SU-DHL-6 (cell line): Measurements from ENCODE around the gene GEMIN5.

ENCODE experiments used
- H2AFZ ChIP-seq: fragments of 200-600 bp; sonication (generic); 2 replicates; pipeline ENCODE4 v1.6.1; 2014; ENCODE audit warnings: low read depth, mild to moderate bottlenecking, moderate library complexity, mixed read lengths, antibody characterized with exemption, low read length; ENCODE audit not compliant: severe bottlenecking
- H3F3A ChIP-seq: fragments of 200-600 bp; shearing (Covaris generic); 2 replicates; pipeline ENCODE4 v1.6.0; 2016; ENCODE audit warnings: antibody characterized with exemption, mild to moderate bottlenecking; ENCODE audit not compliant: insufficient read depth
- H3K27ac ChIP-seq: fragments of 200-600 bp; sonication (generic); 2 replicates; pipeline ENCODE4 v1.5.1; 2016; ENCODE audit warnings: low read depth, mild to moderate bottlenecking, low read length, moderate library complexity, mixed read lengths
- H3K27me3 ChIP-seq: fragments of 200-600 bp; sonication (generic), shearing (Covaris generic); 2 replicates; pipeline ENCODE4 v1.6.0; 2014; ENCODE audit warnings: mild to moderate bottlenecking, low read length
- H3K36me3 ChIP-seq: fragments of 200-600 bp; sonication (generic); 2 replicates; pipeline ENCODE4 v1.6.1; 2014; ENCODE audit warnings: mild to moderate bottlenecking, low read length, mixed read lengths
- H3K4me2 ChIP-seq: fragments of 300-600, 200-600 bp; shearing (Covaris generic), sonication (generic); 2 replicates; pipeline ENCODE4 v1.6.0; 2014; ENCODE audit warnings: low read length, low read depth, mild to moderate bottlenecking; ENCODE audit not compliant: poor library complexity, severe bottlenecking
- H3K4me3 ChIP-seq: fragments of 200-600 bp; sonication (generic); 2 replicates; pipeline ENCODE4 v1.5.1; 2014; ENCODE audit warnings: antibody characterized with exemption, low read length, mild to moderate bottlenecking, mixed read lengths; ENCODE audit not compliant: insufficient read depth, poor library complexity, severe bottlenecking
- H3K79me2 ChIP-seq: fragments of 200-600 bp; sonication (generic); 2 replicates; pipeline ENCODE4 v1.6.1; 2014; ENCODE audit warnings: mild to moderate bottlenecking, low read length, moderate library complexity; ENCODE audit not compliant: insufficient read depth
- H3K9ac ChIP-seq: fragments of 200-600 bp; sonication (generic); 2 replicates; pipeline ENCODE4 v1.7.0; 2014; ENCODE audit warnings: mild to moderate bottlenecking, low read length
- H3K9me2 ChIP-seq: fragments of 200-600 bp; sonication (generic); replicated peaks from 2 replicates; pipeline ENCODE4 v1.6.1; 2014; ENCODE audit warnings: low read length; ENCODE audit not compliant: insufficient read depth
- H3K9me3 ChIP-seq: fragments of 200-600 bp; sonication (generic); 2 replicates; pipeline ENCODE4 v1.6.1; 2014; ENCODE audit warnings: low read length, mixed read lengths; ENCODE audit not compliant: insufficient read depth
- H4K20me1 ChIP-seq: fragments of 200-600 bp; sonication (generic); 2 replicates; pipeline ENCODE4 v1.6.1; 2014; ENCODE audit warnings: low read depth, mild to moderate bottlenecking, antibody characterized with exemption, low read length, moderate library complexity, mixed read lengths
- CTCF ChIP-seq: fragments of 200-600 bp; sonication (generic); IDR thresholded peaks from one replicate; pipeline ENCODE4 v1.5.1; 2017; ENCODE audit warnings: antibody characterized with exemption, mild to moderate bottlenecking, low read length, moderate library complexity; ENCODE audit not compliant: insufficient read depth, poor library complexity, severe bottlenecking
- EZH2phosphoT487 ChIP-seq: fragments of 200-600 bp; sonication (generic), shearing (Covaris generic); conservative IDR thresholded peaks from 2 replicates; pipeline ENCODE4 v1.6.1; 2018; ENCODE audit warnings: mild to moderate bottlenecking, antibody characterized with exemption, low read length, moderate library complexity, mixed read lengths

Gene GEMIN5

GRCh38 chr5:154956712-154957111, 18.7 kb upstream of the GEMIN5 start:
- Histone ChIP-seq H4K20me1 (peaks cover 3% of the 10 kb centered on the region; the same call in 1 of the 2 replicates), H3K4me3 (no peak overlapping the region), H3K27ac (no peak overlapping the region), H3K9me3 (no peaks in the 10 kb centered on the region), H3K79me2 (peaks cover 13% of the 10 kb centered on the region; the same call in 1 of the 2 replicates), H3K9me2 (no peaks in the 10 kb centered on the region), H3K27me3 (no peaks in the 10 kb centered on the region), H3F3A (no peaks in the 10 kb centered on the region), H2AFZ (no peak overlapping the region), H3K36me3 (peaks cover 38% of the 10 kb centered on the region), H3K9ac (no peak overlapping the region), H3K4me2 (no peak overlapping the region)
- no peak for TF ChIP-seq CTCF
- no peak for TF ChIP-seq EZH2phosphoT487

GRCh38 chr5:154949781-154950180, 11.8 kb upstream of the GEMIN5 start:
- no peaks in the 10 kb centered on the region for H3K9me2 ChIP-seq
- H3K27ac ChIP-seq = no peak overlapping the region
- H3K36me3 ChIP-seq = peaks cover 8% of the 10 kb centered on the region; the same call in 1 of the 2 replicates
- TF ChIP-seq EZH2phosphoT487 (no peak), CTCF (no peak)
- no peak overlapping the region for H3K4me3 ChIP-seq
- peaks cover 62% of the 10 kb centered on the region for H3K79me2 ChIP-seq
- H3K27me3 ChIP-seq = no peaks in the 10 kb centered on the region
- peaks cover 6% of the 10 kb centered on the region; the same call in 1 of the 2 replicates for H4K20me1 ChIP-seq
- no peak overlapping the region for H3K9ac ChIP-seq
- peaks cover under 1% of the 10 kb centered on the region; the same call in 1 of the 2 replicates for H3F3A ChIP-seq
- no peak overlapping the region for H3K4me2 ChIP-seq
- no peak overlapping the region for H2AFZ ChIP-seq
- no peaks in the 10 kb centered on the region for H3K9me3 ChIP-seq

- Histone ChIP-seq H3K4me2 (no peak overlapping the region), H3K9me3 (no peaks in the 10 kb centered on the region), H3K36me3 (peaks cover 8% of the 10 kb centered on the region; the same call in 1 of the 2 replicates), H4K20me1 (peaks cover 6% of the 10 kb centered on the region; the same call in 1 of the 2 replicates), H2AFZ (no peak overlapping the region), H3K9me2 (no peaks in the 10 kb centered on the region), H3K4me3 (no peak overlapping the region), H3K9ac (no peak overlapping the region), H3K79me2 (peaks cover 72% of the 10 kb centered on the region), H3F3A (peaks cover 5% of the 10 kb centered on the region; the same call in 1 of the 2 replicates), H3K27me3 (no peaks in the 10 kb centered on the region), H3K27ac (no peak overlapping the region)
- no peak for TF ChIP-seq CTCF
- no peak for TF ChIP-seq EZH2phosphoT487
Observed at GRCh38 chr5:154948313-154948712, 10.3 kb upstream of the GEMIN5 start.
